Measurements from ENCODE around the gene STK32B. TPM values are rescaled to one million over a fixed set of nuclear protein-coding genes. Genes with fewer than 3 reads are reported as not detected.
A peak's percentile ranks its signal among the peaks of the same experiment; 100 is the strongest.

Gene STK32B
- total and polyA plus RNA-seq, 11 donors: 0.08 to 2.0 (median 0.25) TPM

DNA sequence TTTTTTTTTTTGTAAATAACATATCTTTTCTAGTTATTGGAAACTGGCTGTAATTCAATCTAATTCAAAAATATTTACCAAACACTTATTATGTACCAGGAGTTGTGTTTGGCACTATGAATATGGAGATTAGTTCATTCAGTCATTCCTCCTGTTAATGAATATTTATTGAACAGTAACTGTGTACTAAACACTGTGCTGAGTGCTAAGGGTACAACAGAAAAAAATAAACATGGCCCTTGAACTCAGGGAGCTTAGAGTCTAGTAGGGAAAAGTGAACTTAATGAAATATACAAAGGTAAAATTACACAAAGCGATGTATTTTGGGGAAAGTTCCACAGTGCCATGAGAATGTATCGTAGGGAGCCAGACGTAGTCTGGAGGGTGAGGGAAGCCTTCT lies 87.1 kb downstream of the STK32B start:
- Histone ChIP-seq H3K27ac (no peak overlapping the region), H3K36me3 (no peaks in the 10 kb centered on the region), H3K9me3 (no peaks in the 10 kb centered on the region), H3K4me1 (no peaks in the 10 kb centered on the region), H3K4me3 (no peak overlapping the region), H3K27me3 (peaks cover 0 to 7% (median 0%) of the 10 kb centered on the region in 9 donors)
- intact Hi-C loops (cut with DNase I): loop anchor here in 2 of 10 donors (5.0 to 10.0 kb wide), 2 partner anchors 144 to 146 kb away; no protein-coding TSS in a partner anchor
- 89 to 95% (median 91%) methylated on average over 3 of the region's 3 CpGs for WGBS, 4 donors
- no peak for DNase-seq
- no peak for ATAC-seq
- no peak for TF ChIP-seq POLR2A (IDR thresholded peaks at IDR 0.05)
- TF ChIP-seq, protein P1, sequence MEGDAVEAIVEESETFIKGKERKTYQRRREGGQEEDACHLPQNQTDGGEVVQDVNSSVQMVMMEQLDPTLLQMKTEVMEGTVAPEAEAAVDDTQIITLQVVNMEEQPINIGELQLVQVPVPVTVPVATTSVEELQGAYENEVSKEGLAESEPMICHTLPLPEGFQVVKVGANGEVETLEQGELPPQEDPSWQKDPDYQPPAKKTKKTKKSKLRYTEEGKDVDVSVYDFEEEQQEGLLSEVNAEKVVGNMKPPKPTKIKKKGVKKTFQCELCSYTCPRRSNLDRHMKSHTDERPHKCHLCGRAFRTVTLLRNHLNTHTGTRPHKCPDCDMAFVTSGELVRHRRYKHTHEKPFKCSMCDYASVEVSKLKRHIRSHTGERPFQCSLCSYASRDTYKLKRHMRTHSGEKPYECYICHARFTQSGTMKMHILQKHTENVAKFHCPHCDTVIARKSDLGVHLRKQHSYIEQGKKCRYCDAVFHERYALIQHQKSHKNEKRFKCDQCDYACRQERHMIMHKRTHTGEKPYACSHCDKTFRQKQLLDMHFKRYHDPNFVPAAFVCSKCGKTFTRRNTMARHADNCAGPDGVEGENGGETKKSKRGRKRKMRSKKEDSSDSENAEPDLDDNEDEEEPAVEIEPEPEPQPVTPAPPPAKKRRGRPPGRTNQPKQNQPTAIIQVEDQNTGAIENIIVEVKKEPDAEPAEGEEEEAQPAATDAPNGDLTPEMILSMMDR (IDR thresholded peaks at IDR 0.05): no peak

DNA sequence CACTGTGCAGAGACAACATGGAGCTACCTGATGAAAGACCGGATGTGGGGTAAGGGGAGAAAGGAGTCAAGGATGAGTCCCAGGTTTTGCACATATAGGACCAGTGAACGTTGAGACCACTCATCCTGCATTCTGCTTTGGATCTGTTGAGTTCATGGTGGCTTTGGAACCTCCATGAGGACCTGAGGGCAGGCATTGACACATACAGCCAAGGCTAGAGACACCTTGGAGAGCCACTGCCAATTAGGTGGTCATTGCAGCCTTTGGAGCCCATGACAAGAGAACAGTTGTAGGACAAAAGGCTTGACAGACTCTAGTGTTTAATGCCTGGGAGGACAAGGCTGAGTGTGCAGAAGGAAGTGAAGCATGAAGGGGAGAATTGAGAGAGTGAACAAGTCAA lies 87.9 kb downstream of the STK32B start:
- WGBS, 4 donors: 68 to 73% (median 71%) methylated on average over 2 of the region's 2 CpGs
- Histone ChIP-seq H3K27ac (no peak overlapping the region), H3K27me3 (peaks cover 0 to 7% (median 0%) of the 10 kb centered on the region in 9 donors), H3K36me3 (no peaks in the 10 kb centered on the region), H3K9me3 (no peaks in the 10 kb centered on the region), H3K4me3 (no peak overlapping the region), H3K4me1 (no peaks in the 10 kb centered on the region)
- DNase-seq (no peak), ATAC-seq (no peak)
- intact Hi-C loops (cut with DNase I): loop anchor here in 2 of 10 donors (5.0 to 10.0 kb wide), 2 partner anchors 144 to 147 kb away; no protein-coding TSS in a partner anchor
- TF ChIP-seq, protein P1 (IDR thresholded peaks at IDR 0.05): no peak
- TF ChIP-seq POLR2A (IDR thresholded peaks at IDR 0.05): no peak

DNA sequence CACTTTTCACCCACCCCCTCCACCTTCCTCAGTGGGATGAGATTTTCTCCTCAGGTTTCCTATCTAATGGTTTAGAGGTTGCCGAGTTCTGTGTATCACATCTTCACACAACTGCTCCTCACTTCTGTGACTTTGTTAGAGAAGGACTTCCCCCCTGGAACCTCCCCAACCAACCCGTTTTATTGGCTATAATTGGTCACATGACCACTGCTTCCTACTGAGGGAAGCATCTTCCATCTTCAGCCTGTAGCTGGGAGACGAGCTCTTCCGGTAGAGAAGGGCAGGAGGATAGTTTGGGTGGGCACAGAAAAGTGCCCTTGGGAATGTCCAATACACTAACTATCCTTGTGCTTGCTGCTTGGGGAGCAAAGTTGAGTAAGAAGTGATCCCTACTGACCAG lies 90.5 kb downstream of the STK32B start:
- Histone ChIP-seq H3K27ac (no peak overlapping the region), H3K27me3 (peaks cover 0 to 5% (median 0%) of the 10 kb centered on the region in 9 donors), H3K36me3 (no peaks in the 10 kb centered on the region), H3K9me3 (peaks cover 0 to 5% (median 0%) of the 10 kb centered on the region in 12 donors), H3K4me3 (no peak overlapping the region), H3K4me1 (no peaks in the 10 kb centered on the region)
- DNase-seq: no peak
- TF ChIP-seq POLR2A (IDR thresholded peaks at IDR 0.05): no peak
- TF ChIP-seq, protein P1 (IDR thresholded peaks at IDR 0.05): no peak
- 69 to 78% (median 72%) methylated on average over 4 of the region's 4 CpGs for WGBS, 4 donors
- intact Hi-C loops (cut with DNase I): loop anchor here in 7 of 10 donors (2.0 to 10.0 kb wide), 5 partner anchors 87 to 150 kb away; partner anchors contain the start of gene STK32B (in 4 of the 7)
- ATAC-seq: no peak

DNA sequence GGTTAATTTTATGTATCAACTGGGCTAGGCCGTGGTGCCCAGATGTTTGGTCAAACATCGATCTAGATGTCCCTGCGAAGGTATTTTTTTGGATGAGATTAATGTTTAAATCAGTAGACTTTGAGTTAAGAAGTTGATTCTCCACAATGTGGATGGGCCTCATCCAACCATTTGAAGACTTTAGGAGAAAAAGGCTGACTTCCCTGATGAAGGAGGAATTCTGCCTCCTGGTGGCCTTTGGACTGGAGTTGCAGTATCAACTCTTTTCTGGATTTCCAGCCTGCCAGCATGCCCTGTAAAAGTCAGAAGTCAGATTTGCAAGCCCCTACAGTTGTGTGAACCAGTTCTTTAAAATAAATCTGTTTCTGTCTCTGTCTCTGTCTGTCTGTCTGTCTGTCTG lies 91.4 kb downstream of the STK32B start:
- WGBS, 4 donors: 75 to 88% (median 84%) methylated on average over 3 of the region's 3 CpGs
- Histone ChIP-seq H3K36me3 (no peaks in the 10 kb centered on the region), H3K4me1 (no peaks in the 10 kb centered on the region), H3K27me3 (peaks cover 0 to 4% (median 0%) of the 10 kb centered on the region in 9 donors), H3K9me3 (peaks cover 0 to 8% (median 0%) of the 10 kb centered on the region in 12 donors), H3K4me3 (no peak overlapping the region), H3K27ac (no peak overlapping the region)
- DNase-seq (peak in 1 of 5 donors; percentile 24), ATAC-seq (no peak)
- TF ChIP-seq, protein P1 (IDR thresholded peaks at IDR 0.05): peak in 10 of 12 donors; percentile 25 to 55 (median 40)
- no peak for TF ChIP-seq POLR2A (IDR thresholded peaks at IDR 0.05)
- intact Hi-C loops (cut with DNase I): loop anchor here in 6 of 10 donors (2.0 to 10.0 kb wide), 5 partner anchors 88 to 150 kb away; partner anchors contain the start of gene STK32B (in 4 of the 6)

Measured in heart left ventricle (tissue), 16 donors.